ENCODE results near the gene ADGRG1.

ADGRG1 gene

GRCh38 chr16:57651344-57652333 lies 23.2 kb downstream of the ADGRG1 start:
- Histone ChIP-seq H3K36me3 (ENCODE audit: control insufficient read depth in 2 of 2, insufficient read depth in 1 of 2, low read length in 2 of 2) (no peaks in the 10 kb centered on the region), H3K27ac (ENCODE audit: extremely low read depth, low read depth, low read length) (no peak overlapping the region), H3K4me1 (ENCODE audit: control insufficient read depth, insufficient read depth, low read length) (no peaks in the 10 kb centered on the region), H3K9me3 (ENCODE audit: control insufficient read depth, insufficient read depth, low read depth, low read length) (no peaks in the 10 kb centered on the region), H3K4me3 (ENCODE audit: low read depth, low read length) (no peak overlapping the region)
- TF ChIP-seq ZBTB10 (tag by site-specific recombination; IDR thresholded peaks at IDR 0.05) (no peak), ZNF16 (tag by site-specific recombination; IDR thresholded peaks at IDR 0.05; ENCODE audit: low read depth) (peak; percentile 75), ZNF530 (tag by site-specific recombination; IDR thresholded peaks at IDR 0.05; ENCODE audit: low read depth) (no peak), ZNF510 (tag by site-specific recombination; IDR thresholded peaks at IDR 0.05; ENCODE audit: insufficient replicate concordance) (peak; percentile 83), ZIC2 (tag by site-specific recombination; IDR thresholded peaks at IDR 0.05) (peak; percentile 84)
- ChIA-PET CTCF (interaction anchor here (0.6 to 5.8 kb wide), 4 partner anchors 75 to 331 kb away, joined by 3 to 87 read pairs (median 5); no protein-coding TSS in a partner anchor), POLR2A (no interaction called here)

GRCh38 chr16:57652695-57653471 lies 24.5 kb downstream of the ADGRG1 start:
- ChIA-PET CTCF (interaction anchor here (0.6 to 1.4 kb wide), 3 partner anchors 14 to 299 kb away, joined by 4 to 6 read pairs (median 5); no protein-coding TSS in a partner anchor), POLR2A (no interaction called here)

GRCh38 chr16:57653936-57654335 lies 25.5 kb downstream of the ADGRG1 start:
- TF ChIP-seq ZIC2 (tag by site-specific recombination; IDR thresholded peaks at IDR 0.05) (peak; percentile 37; the same call in 1 of the 2 replicates), ZNF214 (tag by site-specific recombination; IDR thresholded peaks at IDR 0.05; ENCODE audit: borderline replicate concordance) (no peak), ZBTB48 (tag by site-specific recombination; IDR thresholded peaks at IDR 0.05) (no peak), ZNF169 (tag by site-specific recombination; IDR thresholded peaks at IDR 0.05) (no peak), TRIM28 (IDR thresholded peaks at IDR 0.05; ENCODE audit: borderline replicate concordance, low read length) (no peak)
- no peaks in the 10 kb centered on the region for H3K9me3 ChIP-seq (ENCODE audit: control insufficient read depth, insufficient read depth, low read depth, low read length)
- H3K27ac ChIP-seq (ENCODE audit: extremely low read depth, low read depth, low read length) = no peak overlapping the region
- no peaks in the 10 kb centered on the region for H3K4me1 ChIP-seq (ENCODE audit: control insufficient read depth, insufficient read depth, low read length)
- H3K4me3 ChIP-seq (ENCODE audit: low read depth, low read length) = no peak overlapping the region
- POLR2A ChIA-PET = no interaction called here
- H3K36me3 ChIP-seq (ENCODE audit: control insufficient read depth in 2 of 2, insufficient read depth in 1 of 2, low read length in 2 of 2) = no peaks in the 10 kb centered on the region
- CTCF ChIA-PET = no interaction called here

More at GRCh38 chr16:57652695-57653471, 24.5 kb downstream of the ADGRG1 start:
- Histone ChIP-seq H3K27ac (ENCODE audit: extremely low read depth, low read depth, low read length) (no peak overlapping the region), H3K4me1 (ENCODE audit: control insufficient read depth, insufficient read depth, low read length) (no peaks in the 10 kb centered on the region), H3K36me3 (ENCODE audit: control insufficient read depth in 2 of 2, insufficient read depth in 1 of 2, low read length in 2 of 2) (no peaks in the 10 kb centered on the region), H3K4me3 (ENCODE audit: low read depth, low read length) (no peak overlapping the region), H3K9me3 (ENCODE audit: control insufficient read depth, insufficient read depth, low read depth, low read length) (no peaks in the 10 kb centered on the region)
- TF ChIP-seq YY1 (tag by site-specific recombination; IDR thresholded peaks at IDR 0.05) = no peak
- TF ChIP-seq EGR2 (tag by site-specific recombination; IDR thresholded peaks at IDR 0.05; ENCODE audit: low read depth) = peak; percentile 33; the same call in 1 of the 2 replicates

- H3K4me3 ChIP-seq (ENCODE audit: low read depth, low read length) = no peak overlapping the region
- TF ChIP-seq ZNF768 (tag by site-specific recombination; IDR thresholded peaks at IDR 0.05) = peak; percentile 68; the same call in 1 of the 2 replicates
- TF ChIP-seq SCRT2 (tag by site-specific recombination; IDR thresholded peaks at IDR 0.05) = no peak
- no peak for TF ChIP-seq ZBTB44 (tag by site-specific recombination; IDR thresholded peaks at IDR 0.05)
- TF ChIP-seq ZNF398 (tag by site-specific recombination; IDR thresholded peaks at IDR 0.05) = no peak
- no peak overlapping the region for H3K27ac ChIP-seq (ENCODE audit: extremely low read depth, low read depth, low read length)
- POLR2A ChIA-PET = no interaction called here
- no peaks in the 10 kb centered on the region for H3K4me1 ChIP-seq (ENCODE audit: control insufficient read depth, insufficient read depth, low read length)
- no peaks in the 10 kb centered on the region for H3K36me3 ChIP-seq (ENCODE audit: control insufficient read depth in 2 of 2, insufficient read depth in 1 of 2, low read length in 2 of 2)
- H3K9me3 ChIP-seq (ENCODE audit: control insufficient read depth, insufficient read depth, low read depth, low read length) = no peaks in the 10 kb centered on the region
- CTCF ChIA-PET = interaction anchor here (0.6 to 1.2 kb wide), 4 partner anchors 8 to 491 kb away, joined by 3 to 5 read pairs (median 4); no protein-coding TSS in a partner anchor
Measured at GRCh38 chr16:57656342-57656955, 28.0 kb downstream of the ADGRG1 start.
